ENCODE data around the gene MTMR12.

The MTMR12 gene

GRCh38 chr5:32312595-32313332, at the start of gene MTMR12:
MTMR12 (minus strand) TSS chr5:32312939; CDS start chr5:32312838, 101 bp downstream.
- peak; percentile 99 for DNase-seq (ENCODE audit: low read depth)

- peak; percentile 33 for DNase-seq (ENCODE audit: low read depth)
Measured at GRCh38 chr5:32362527-32362926, 49.8 kb upstream of the MTMR12 start.

- peak; percentile 32 for DNase-seq (ENCODE audit: low read depth)
Measured at GRCh38 chr5:32360906-32361305, 48.2 kb upstream of the MTMR12 start.

GRCh38 chr5:32358611-32359010, 45.9 kb upstream of the MTMR12 start:
- no peak for DNase-seq (ENCODE audit: low read depth)

- DNase-seq (ENCODE audit: low read depth) = peak; percentile 51
Measured at GRCh38 chr5:32357658-32358057, 44.9 kb upstream of the MTMR12 start.

GRCh38 chr5:32355686-32356085, 42.9 kb upstream of the MTMR12 start:
- DNase-seq (ENCODE audit: low read depth) = peak; percentile 79

GRCh38 chr5:32353420-32353819, 40.7 kb upstream of the MTMR12 start:
- no peak for DNase-seq (ENCODE audit: low read depth)

GRCh38 chr5:32352685-32353084, 39.9 kb upstream of the MTMR12 start:
- no peak for DNase-seq (ENCODE audit: low read depth)

- DNase-seq (ENCODE audit: low read depth) = no peak
Measured at GRCh38 chr5:32346869-32347268, 34.1 kb upstream of the MTMR12 start.

- DNase-seq (ENCODE audit: low read depth) = no peak
Measured at GRCh38 chr5:32343058-32343672, 30.4 kb upstream of the MTMR12 start.

GRCh38 chr5:32342656-32343055, 29.9 kb upstream of the MTMR12 start:
- no peak for DNase-seq (ENCODE audit: low read depth)

- DNase-seq (ENCODE audit: low read depth) = peak; percentile 27
Measured at GRCh38 chr5:32339878-32340277, 27.1 kb upstream of the MTMR12 start.

- peak; percentile 28 for DNase-seq (ENCODE audit: low read depth)
Measured at GRCh38 chr5:32339198-32339597, 26.5 kb upstream of the MTMR12 start.

- DNase-seq (ENCODE audit: low read depth) = no peak
Measured at GRCh38 chr5:32332966-32333365, 20.2 kb upstream of the MTMR12 start.

- no peak for DNase-seq (ENCODE audit: low read depth)
Measured at GRCh38 chr5:32332361-32332760, 19.6 kb upstream of the MTMR12 start.

- no peak for DNase-seq (ENCODE audit: low read depth)
Measured at GRCh38 chr5:32331935-32332274, 19.2 kb upstream of the MTMR12 start.

GRCh38 chr5:32331217-32331934, 18.6 kb upstream of the MTMR12 start:
- no peak for DNase-seq (ENCODE audit: low read depth)

- DNase-seq (ENCODE audit: low read depth) = no peak
Measured at GRCh38 chr5:32330126-32330971, 17.6 kb upstream of the MTMR12 start.

GRCh38 chr5:32329395-32329834, 16.7 kb upstream of the MTMR12 start:
- peak; percentile 57 for DNase-seq (ENCODE audit: low read depth)

- DNase-seq (ENCODE audit: low read depth) = peak; percentile 87
Measured at GRCh38 chr5:32326216-32326772, 13.6 kb upstream of the MTMR12 start.

- no peak for DNase-seq (ENCODE audit: low read depth)
Measured at GRCh38 chr5:32325616-32326015, 12.9 kb upstream of the MTMR12 start.

GRCh38 chr5:32325062-32325461, 12.3 kb upstream of the MTMR12 start:
- peak; percentile 62 for DNase-seq (ENCODE audit: low read depth)

Measured in amniotic epithelial cell (primary cell).